GM20000 (cell line): ENCODE data around the gene CXXC1.
"Not testable (repeated sequence)": the region's sequence is repeated elsewhere in the genome, so short reads cannot be mapped to it uniquely, and the experiment has no call there.

ENCODE experiments used
- DNase-seq: peaks from one replicate; pipeline ENCODE4 v3.0.0; 2012; ENCODE audit warnings: low spot score
- CTCF ChIP-seq: IDR thresholded peaks from 2 replicates; pipeline ENCODE4 v1.5.1; 2012; ENCODE audit warnings: mild to moderate bottlenecking, control low read depth; ENCODE audit errors: extremely low read depth, missing control alignments

CXXC1 gene

GRCh38 chr18:50272568-50272967, 14.9 kb downstream of the CXXC1 start:
- no peak for DNase-seq
- no peak for TF ChIP-seq CTCF

GRCh38 chr18:50268022-50268747, 19.3 kb downstream of the CXXC1 start:
- peak; percentile 82 for TF ChIP-seq CTCF
- peak; percentile 94 for DNase-seq

GRCh38 chr18:50266248-50266704, 21.2 kb downstream of the CXXC1 start, which contains the start of gene CFAP53:
TSS of gene CFAP53 (minus strand) at chr18:50266495. CDS start at chr18:50266404, 91 bp downstream.
- DNase-seq, result peak; percentile 93
- TF ChIP-seq CTCF, result no peak

- no peak for TF ChIP-seq CTCF
- no peak for DNase-seq
These were observed 24.5 kb downstream of the CXXC1 start for GRCh38 chr18:50262977-50263376.

- no peak for DNase-seq
These were observed 36.6 kb downstream of the CXXC1 start for GRCh38 chr18:50250935-50251334.

GRCh38 chr18:50249576-50249975, 37.9 kb downstream of the CXXC1 start:
- TF ChIP-seq CTCF, result no peak
- DNase-seq, result no peak

More at GRCh38 chr18:50250935-50251334, 36.6 kb downstream of the CXXC1 start:
- TF ChIP-seq CTCF, result no peak

- TF ChIP-seq CTCF, result no peak
- DNase-seq, result no peak
These were observed 39.9 kb downstream of the CXXC1 start for GRCh38 chr18:50247561-50247960.

GRCh38 chr18:50241768-50242167, 45.7 kb downstream of the CXXC1 start:
- not testable (repeated sequence) for DNase-seq
